Ishikawa (cell line): ENCODE results near the gene PHF21A.

Source experiments
- CEBPB ChIP-seq: IDR thresholded peaks from 2 replicates; pipeline ENCODE4 v1.6.1; 2012
- CREB1 ChIP-seq: IDR thresholded peaks from 2 replicates; pipeline ENCODE4 v1.6.1; 2012; ENCODE audit warnings: low read depth
- EGR1 ChIP-seq: IDR thresholded peaks from 2 replicates; pipeline ENCODE4 v1.6.1; 2012
- EP300 ChIP-seq: IDR thresholded peaks from 2 replicates; pipeline ENCODE4 v1.6.1; 2012; ENCODE audit warnings: borderline replicate concordance
- FOXM1 ChIP-seq: IDR thresholded peaks from 2 replicates; pipeline ENCODE4 v1.6.1; 2012; ENCODE audit warnings: low read depth, borderline replicate concordance
- MAX ChIP-seq: IDR thresholded peaks from 2 replicates; pipeline ENCODE4 v1.6.1; 2012
- NFIC ChIP-seq: IDR thresholded peaks from 2 replicates; pipeline ENCODE4 v1.6.1; 2012
- RAD21 ChIP-seq: IDR thresholded peaks from 2 replicates; pipeline ENCODE4 v1.6.1; 2012; ENCODE audit warnings: low read depth
- REST ChIP-seq: IDR thresholded peaks from 2 replicates; pipeline ENCODE4 v1.6.1; 2012; ENCODE audit warnings: low read depth, mild to moderate bottlenecking
- TAF1 ChIP-seq: IDR thresholded peaks from 2 replicates; pipeline ENCODE4 v1.6.1; 2012; ENCODE audit warnings: low read depth, mild to moderate bottlenecking
- TCF12 ChIP-seq: IDR thresholded peaks from 2 replicates; pipeline ENCODE4 v1.6.1; 2012; ENCODE audit warnings: low read depth
- TEAD4 ChIP-seq: IDR thresholded peaks from 2 replicates; pipeline ENCODE4 v1.6.1; 2012
- USF1 ChIP-seq: IDR thresholded peaks from 2 replicates; pipeline ENCODE4 v1.6.1; 2012
- YY1 ChIP-seq: IDR thresholded peaks from 2 replicates; pipeline ENCODE4 v1.6.1; 2012; ENCODE audit warnings: low read depth
- ZBTB7A ChIP-seq: IDR thresholded peaks from 2 replicates; pipeline ENCODE4 v1.6.1; 2012; ENCODE audit warnings: low read depth

PHF21A gene

DNA sequence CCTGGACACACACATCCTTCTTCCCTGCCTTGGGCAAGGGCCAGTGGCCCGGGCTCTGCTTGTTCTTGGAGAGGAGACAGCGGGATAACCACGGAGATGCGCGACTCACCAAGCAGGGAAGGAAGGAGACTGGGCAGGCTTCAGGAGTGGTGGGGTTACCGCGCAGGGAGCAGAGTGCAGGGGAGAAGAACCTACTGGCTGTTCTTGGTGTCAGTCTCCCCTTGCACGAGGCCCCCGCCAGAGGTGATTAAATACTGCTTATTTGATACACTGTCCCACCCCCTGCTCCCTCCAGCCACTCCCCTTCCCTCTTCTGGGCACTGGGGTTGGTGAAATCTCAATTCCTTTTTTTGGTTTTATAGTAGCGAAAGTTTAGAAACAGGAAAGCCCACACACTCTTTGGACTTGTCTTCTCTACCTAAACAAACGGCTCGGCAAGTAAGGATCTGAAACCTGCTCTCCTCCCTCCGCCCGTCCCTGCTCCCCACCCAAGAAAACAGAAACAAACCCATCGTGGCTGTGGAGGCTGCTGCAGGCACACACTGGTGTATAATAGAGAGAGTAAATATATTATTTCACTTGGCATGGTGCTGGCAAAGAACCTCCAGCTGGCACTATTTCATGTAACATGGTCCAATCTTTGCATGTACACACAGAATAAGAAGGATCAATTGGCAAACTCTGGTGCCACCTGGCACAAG is 188.0 kb downstream of the PHF21A start:
- TF ChIP-seq CEBPB (no peak), EGR1 (no peak), EP300 (no peak), USF1 (no peak), REST (no peak), YY1 (no peak), TCF12 (no peak), MAX (no peak), FOXM1 (no peak), ZBTB7A (no peak), TEAD4 (no peak)

DNA sequence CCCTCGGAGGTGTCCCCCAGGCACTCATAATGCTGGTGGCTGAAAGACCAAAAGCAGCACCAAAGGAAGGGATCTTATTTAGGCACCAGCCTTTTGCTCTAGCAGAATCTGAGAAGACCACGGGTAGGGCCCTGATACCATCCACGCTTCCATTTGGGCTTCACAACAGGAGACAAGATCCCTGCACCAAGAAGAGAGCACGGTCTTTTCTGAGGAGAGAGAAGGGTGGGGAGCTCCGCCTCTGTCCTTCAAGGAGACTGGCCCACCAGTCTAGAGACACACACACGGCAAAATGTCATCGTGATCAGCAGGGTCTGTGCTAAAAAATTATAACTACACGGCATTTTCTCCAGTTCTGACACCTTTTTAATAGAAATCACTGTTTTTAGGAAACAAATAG is 189.0 kb downstream of the PHF21A start:
- TF ChIP-seq YY1 (no peak), ZBTB7A (no peak), REST (no peak), EGR1 (no peak), USF1 (no peak), MAX (no peak), FOXM1 (no peak), NFIC (no peak), TAF1 (no peak), EP300 (no peak), RAD21 (no peak), TEAD4 (no peak), CEBPB (no peak), TCF12 (no peak), CREB1 (no peak)

GRCh38 chr11:45931739-45932138 is 189.5 kb downstream of the PHF21A start:
- TF ChIP-seq NFIC (no peak), EP300 (no peak), ZBTB7A (no peak), CREB1 (no peak), RAD21 (no peak), TEAD4 (no peak), CEBPB (no peak), YY1 (no peak), REST (no peak), EGR1 (no peak), TAF1 (no peak), FOXM1 (no peak), USF1 (no peak), TCF12 (no peak), MAX (no peak)
